H54 (cell line): ENCODE data around the gene MPZL2.

Experiments used
- DNase-seq: peaks from one replicate; pipeline ENCODE4 v3.0.0; 2011; ENCODE audit warnings: low spot score, mixed read lengths; ENCODE audit not compliant: insufficient read length
- FAIRE-seq: peaks from 3 replicates; lab custom pipeline; 2011; peaks lifted over from hg19 to GRCh38; lab: Jason Lieb, UNC
- POLR2A ChIP-seq: IDR thresholded peaks from 2 replicates; pipeline ENCODE4 v1.6.1; 2011; ENCODE audit warnings: low read depth, mild to moderate bottlenecking, low read length

MPZL2 gene

DNA sequence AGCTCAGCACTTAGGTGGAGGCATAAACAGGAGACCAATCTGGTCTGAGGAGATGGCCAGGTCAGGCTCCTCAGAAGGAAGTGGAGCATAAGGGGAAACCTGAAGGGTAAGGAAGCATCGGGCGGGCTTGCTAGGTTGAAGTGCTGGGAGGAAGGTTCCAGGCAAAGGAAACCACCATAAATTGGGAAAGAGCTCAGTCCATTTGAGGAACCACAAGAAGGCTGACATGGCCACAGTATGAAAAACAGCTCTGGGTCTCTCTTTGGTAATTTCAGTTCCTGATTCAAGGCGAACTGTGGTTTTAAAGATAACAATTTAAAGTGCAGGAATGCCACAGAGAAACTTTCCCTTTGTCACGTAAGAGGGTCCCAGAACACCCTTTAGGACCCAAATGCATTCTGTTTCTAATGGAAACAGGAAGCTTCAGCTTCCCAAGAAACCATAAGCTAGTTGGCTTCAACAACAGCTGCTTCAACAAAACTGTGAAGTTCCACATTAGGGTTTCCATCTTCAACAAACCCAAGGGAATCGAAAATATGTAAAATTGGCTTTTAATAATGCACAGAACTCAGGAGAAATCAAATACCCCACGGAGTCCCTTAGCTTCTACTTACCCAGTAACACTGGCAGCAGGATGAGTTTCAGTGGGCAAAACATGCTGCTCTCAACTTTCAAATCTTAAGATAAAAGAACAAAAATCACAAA, 49.7 kb downstream of the MPZL2 start:
- no peak for DNase-seq
- FAIRE-seq, result no peak
- no peak for TF ChIP-seq POLR2A

DNA sequence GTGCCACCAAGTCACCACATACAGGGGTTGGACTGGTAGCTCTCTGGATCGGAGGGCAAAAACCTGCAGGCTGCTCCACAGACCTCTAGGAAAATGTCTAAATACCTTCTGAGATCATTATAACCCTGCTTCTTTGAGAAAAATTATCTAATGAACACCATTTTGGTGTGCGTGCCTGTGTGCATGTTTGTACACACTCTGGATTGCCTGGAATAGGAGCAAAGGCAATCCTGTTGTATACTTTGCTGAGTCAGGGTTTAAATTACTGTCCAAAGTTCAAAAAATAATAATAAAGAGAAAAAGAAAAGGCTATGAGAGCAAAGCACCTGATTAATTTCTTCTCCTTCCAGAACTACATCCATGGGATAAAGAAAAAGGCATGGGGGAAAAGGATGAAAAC, 50.3 kb downstream of the MPZL2 start:
- FAIRE-seq (no peak), DNase-seq (no peak)
- no peak for TF ChIP-seq POLR2A

DNA sequence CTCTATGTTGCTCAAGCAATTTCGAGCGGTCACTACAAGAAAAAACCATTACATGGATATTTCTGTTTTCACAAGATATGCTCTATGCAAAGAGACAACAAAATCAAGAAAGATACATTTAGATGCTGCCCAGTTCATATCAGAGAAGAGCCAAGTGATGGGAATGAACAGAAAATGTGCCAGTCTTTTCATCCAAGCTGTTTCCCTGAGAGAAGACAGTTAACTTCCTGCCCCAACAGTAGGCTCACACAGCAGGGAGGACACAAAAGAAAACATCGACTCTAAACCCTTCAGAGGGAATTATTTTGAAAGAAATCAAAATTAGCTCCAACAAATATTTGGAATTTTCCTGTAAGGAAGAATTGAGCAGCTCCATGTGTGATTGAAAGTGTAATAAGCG, 50.9 kb downstream of the MPZL2 start:
- no peak for TF ChIP-seq POLR2A
- DNase-seq (no peak), FAIRE-seq (no peak)

- DNase-seq (no peak), FAIRE-seq (no peak)
- TF ChIP-seq POLR2A, result no peak
Observed at GRCh38 chr11:118212781-118213191, 51.3 kb downstream of the MPZL2 start.

- TF ChIP-seq POLR2A, result no peak
- DNase-seq (no peak), FAIRE-seq (no peak)
Observed at GRCh38 chr11:118212131-118212725, 51.9 kb downstream of the MPZL2 start.

DNA sequence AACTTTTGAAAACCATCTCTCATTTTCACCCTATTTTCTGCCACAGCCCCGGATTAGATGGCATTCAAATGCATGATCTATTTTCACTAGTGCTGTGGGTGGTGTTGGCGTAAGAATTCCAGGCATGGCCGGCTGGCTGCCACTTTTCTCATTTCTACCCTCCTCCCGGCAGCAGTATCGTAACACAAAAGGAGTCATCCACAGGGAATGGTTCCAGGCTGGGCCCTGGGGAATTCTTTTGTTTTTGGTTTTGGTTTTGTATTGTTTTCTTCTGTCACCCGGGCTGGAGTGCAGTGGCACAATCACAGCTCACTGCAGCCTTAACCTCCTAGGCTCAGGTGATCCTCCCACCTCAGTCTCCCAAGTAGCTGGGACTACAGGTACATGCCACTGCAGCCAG, 53.1 kb downstream of the MPZL2 start:
- FAIRE-seq, result no peak
- DNase-seq, result no peak
- no peak for TF ChIP-seq POLR2A

DNA sequence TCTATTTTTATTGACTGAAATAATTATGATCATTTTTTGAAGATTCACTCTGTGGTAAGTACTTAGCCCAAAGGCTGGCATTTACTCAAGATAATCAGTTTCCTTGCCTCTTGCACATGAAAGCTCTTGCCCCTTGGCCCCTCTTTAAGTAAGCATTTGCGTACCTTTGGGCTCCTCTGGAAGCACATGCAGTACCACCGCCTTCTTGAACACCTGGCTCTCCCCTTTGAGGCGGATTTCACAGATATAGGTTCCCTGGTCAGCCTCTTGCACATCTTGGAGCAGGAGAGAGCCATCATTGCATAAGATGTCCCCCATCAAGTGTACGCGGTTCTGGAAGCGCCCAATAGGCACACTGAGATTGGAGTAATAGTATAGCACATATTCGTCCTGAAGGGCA, 53.8 kb downstream of the MPZL2 start:
- no peak for TF ChIP-seq POLR2A
- no peak for DNase-seq
- FAIRE-seq, result no peak

GRCh38 chr11:118209033-118209432, 55.1 kb downstream of the MPZL2 start:
- no peak for TF ChIP-seq POLR2A
- FAIRE-seq (no peak), DNase-seq (no peak)

- FAIRE-seq (no peak), DNase-seq (no peak)
- TF ChIP-seq POLR2A, result no peak
Observed at GRCh38 chr11:118207079-118207478, 57.0 kb downstream of the MPZL2 start.

- no peak for TF ChIP-seq POLR2A
- FAIRE-seq, result no peak
- no peak for DNase-seq
Observed at GRCh38 chr11:118206391-118207031, 57.6 kb downstream of the MPZL2 start.

DNA sequence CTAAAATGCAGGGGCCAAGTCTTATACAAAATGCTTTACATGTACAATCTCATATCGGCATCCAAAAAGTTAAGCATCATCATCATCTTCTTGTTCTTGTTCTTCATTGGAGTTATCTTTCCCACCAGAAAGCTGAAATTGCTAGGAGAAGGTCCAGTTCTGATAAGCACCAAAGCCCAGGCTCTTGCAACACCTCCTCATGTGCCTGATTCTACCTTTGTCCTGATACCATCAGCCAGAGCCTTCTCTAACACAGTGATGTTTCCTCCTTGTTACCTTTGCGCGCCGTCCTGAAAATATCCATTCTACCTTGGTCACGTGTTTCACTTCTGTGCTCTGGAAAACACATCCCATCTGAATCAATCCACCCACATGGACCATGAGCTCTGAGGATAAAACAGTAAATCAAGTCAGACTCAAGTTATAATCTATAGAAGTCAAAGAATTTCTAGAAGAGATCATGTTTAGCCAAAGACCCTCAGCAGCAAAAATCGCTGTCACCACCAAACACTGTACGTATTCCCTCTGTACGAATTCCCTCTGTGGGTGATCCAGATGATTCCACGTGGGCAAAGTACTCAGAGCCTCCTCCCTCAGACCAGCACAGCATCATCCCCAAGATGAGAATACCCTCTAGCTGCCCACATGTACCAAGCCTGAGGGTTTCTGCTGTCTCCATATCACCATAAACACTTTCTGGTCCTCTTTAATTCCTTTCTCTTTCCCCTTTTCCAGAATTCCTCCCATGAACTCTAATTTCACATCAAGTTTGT, 58.3 kb downstream of the MPZL2 start:
- DNase-seq (no peak), FAIRE-seq (no peak)
- TF ChIP-seq POLR2A, result no peak
